ENCODE measurements around the gene TNS1. TPM values are rescaled to one million over a fixed set of nuclear protein-coding genes. Genes with fewer than 3 reads are reported as not detected.

The TNS1 gene
- total and polyA plus RNA-seq, 2 donors from 2014 or later = 44.8 to 471 TPM

DNA sequence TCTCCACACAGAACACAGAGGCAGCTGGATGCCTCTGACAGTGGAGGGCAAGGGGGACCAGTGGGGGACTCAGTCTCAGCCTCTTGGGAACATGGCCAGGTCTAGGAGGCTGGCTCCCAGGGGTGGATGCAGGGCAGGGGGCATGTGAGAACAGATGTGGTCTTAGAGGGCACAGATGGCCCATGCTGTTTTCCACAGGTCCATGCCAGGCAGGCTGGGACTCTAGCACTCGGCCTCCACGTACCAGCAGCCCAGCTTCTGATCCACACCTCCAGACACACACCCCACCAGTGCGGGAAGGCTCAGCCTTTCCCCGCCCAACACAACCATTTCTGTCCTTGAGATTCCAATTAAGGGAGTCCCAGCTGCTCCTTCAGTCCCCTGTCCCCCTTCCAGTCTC is 42.4 kb downstream of the TNS1 start:
- TF ChIP-seq, protein P1, sequence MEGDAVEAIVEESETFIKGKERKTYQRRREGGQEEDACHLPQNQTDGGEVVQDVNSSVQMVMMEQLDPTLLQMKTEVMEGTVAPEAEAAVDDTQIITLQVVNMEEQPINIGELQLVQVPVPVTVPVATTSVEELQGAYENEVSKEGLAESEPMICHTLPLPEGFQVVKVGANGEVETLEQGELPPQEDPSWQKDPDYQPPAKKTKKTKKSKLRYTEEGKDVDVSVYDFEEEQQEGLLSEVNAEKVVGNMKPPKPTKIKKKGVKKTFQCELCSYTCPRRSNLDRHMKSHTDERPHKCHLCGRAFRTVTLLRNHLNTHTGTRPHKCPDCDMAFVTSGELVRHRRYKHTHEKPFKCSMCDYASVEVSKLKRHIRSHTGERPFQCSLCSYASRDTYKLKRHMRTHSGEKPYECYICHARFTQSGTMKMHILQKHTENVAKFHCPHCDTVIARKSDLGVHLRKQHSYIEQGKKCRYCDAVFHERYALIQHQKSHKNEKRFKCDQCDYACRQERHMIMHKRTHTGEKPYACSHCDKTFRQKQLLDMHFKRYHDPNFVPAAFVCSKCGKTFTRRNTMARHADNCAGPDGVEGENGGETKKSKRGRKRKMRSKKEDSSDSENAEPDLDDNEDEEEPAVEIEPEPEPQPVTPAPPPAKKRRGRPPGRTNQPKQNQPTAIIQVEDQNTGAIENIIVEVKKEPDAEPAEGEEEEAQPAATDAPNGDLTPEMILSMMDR (IDR thresholded peaks at IDR 0.05; ENCODE audit: borderline replicate concordance, extremely low read depth, insufficient read depth) = no peak
- peaks cover 3 to 36% (median 27%) of the 10 kb centered on the region in 3 donors for H3K4me1 ChIP-seq (ENCODE audit: control insufficient read depth in 2 of 3, insufficient read depth in 2 of 3, low read depth in 1 of 3, low read length in 3 of 3)

GRCh38 chr2:217959723-217960122 is 43.1 kb downstream of the TNS1 start:
- Histone ChIP-seq H3K27ac (ENCODE audit: low read depth in 2 of 2, low read length in 2 of 2) (no peak overlapping the region), H3K9ac (ENCODE audit: low read length in 3 of 3) (no peak overlapping the region), H3K4me1 (ENCODE audit: control insufficient read depth in 2 of 3, insufficient read depth in 2 of 3, low read depth in 1 of 3, low read length in 3 of 3) (peaks cover 3 to 36% (median 27%) of the 10 kb centered on the region in 3 donors), H3K4me3 (ENCODE audit: low read length in 3 of 3) (no peak overlapping the region), H3K27me3 (ENCODE audit: control insufficient read depth, insufficient read depth, low read length) (no peaks in the 10 kb centered on the region), H3K9me3 (ENCODE audit: control insufficient read depth in 2 of 3, insufficient read depth in 1 of 3, low read length in 3 of 3) (no peaks in the 10 kb centered on the region), H3K36me3 (ENCODE audit: control insufficient read depth in 2 of 3, insufficient read depth in 3 of 3, low read length in 3 of 3) (no peaks in the 10 kb centered on the region)
- FAIRE-seq = no peak
- peak in 3 of 5 donors; percentile 46 to 76 (median 65) for DNase-seq
- intact Hi-C loops (cut with DNase I) = no loop called here
- TF ChIP-seq, protein P1 (IDR thresholded peaks at IDR 0.05; ENCODE audit: borderline replicate concordance, extremely low read depth, insufficient read depth) = no peak

More for the DNA sequence above, 42.4 kb downstream of the TNS1 start:
- intact Hi-C loops (cut with DNase I) = no loop called here
- no peak overlapping the region for H3K4me3 ChIP-seq (ENCODE audit: low read length in 3 of 3)
- FAIRE-seq = no peak
- no peak overlapping the region for H3K9ac ChIP-seq (ENCODE audit: low read length in 3 of 3)
- peak in 2 of 5 donors; percentile 35 for DNase-seq
- H3K36me3 ChIP-seq (ENCODE audit: control insufficient read depth in 2 of 3, insufficient read depth in 3 of 3, low read length in 3 of 3) = no peaks in the 10 kb centered on the region
- H3K27me3 ChIP-seq (ENCODE audit: control insufficient read depth, insufficient read depth, low read length) = no peaks in the 10 kb centered on the region
- H3K9me3 ChIP-seq (ENCODE audit: control insufficient read depth in 2 of 3, insufficient read depth in 1 of 3, low read length in 3 of 3) = no peaks in the 10 kb centered on the region
- H3K27ac ChIP-seq (ENCODE audit: low read depth in 2 of 2, low read length in 2 of 2) = no peak overlapping the region

- Histone ChIP-seq H3K9me3 (ENCODE audit: control insufficient read depth in 2 of 3, insufficient read depth in 1 of 3, low read length in 3 of 3) (no peaks in the 10 kb centered on the region), H3K4me1 (ENCODE audit: control insufficient read depth in 2 of 3, insufficient read depth in 2 of 3, low read depth in 1 of 3, low read length in 3 of 3) (peaks cover 0 to 36% (median 27%) of the 10 kb centered on the region in 3 donors), H3K4me3 (ENCODE audit: low read length in 3 of 3) (no peak overlapping the region), H3K36me3 (ENCODE audit: control insufficient read depth in 2 of 3, insufficient read depth in 3 of 3, low read length in 3 of 3) (no peaks in the 10 kb centered on the region), H3K27ac (ENCODE audit: low read depth in 2 of 2, low read length in 2 of 2) (no peak overlapping the region), H3K27me3 (ENCODE audit: control insufficient read depth, insufficient read depth, low read length) (no peaks in the 10 kb centered on the region), H3K9ac (ENCODE audit: low read length in 3 of 3) (no peak overlapping the region)
- no peak for FAIRE-seq
- DNase-seq = no peak
- TF ChIP-seq, protein P1 (IDR thresholded peaks at IDR 0.05; ENCODE audit: borderline replicate concordance, extremely low read depth, insufficient read depth) = no peak
- intact Hi-C loops (cut with DNase I) = no loop called here
Observed at GRCh38 chr2:217958884-217959225, 43.9 kb downstream of the TNS1 start.
